GM18861 (cell line): ENCODE data around the gene C1QL2.

ENCODE experiments used
- ATAC-seq: cut with Tn5 transposase; IDR thresholded peaks from one replicate; pipeline ENCODE4 v1.9.1; 2021; ENCODE audit not compliant: unreplicated experiment

The C1QL2 gene

DNA sequence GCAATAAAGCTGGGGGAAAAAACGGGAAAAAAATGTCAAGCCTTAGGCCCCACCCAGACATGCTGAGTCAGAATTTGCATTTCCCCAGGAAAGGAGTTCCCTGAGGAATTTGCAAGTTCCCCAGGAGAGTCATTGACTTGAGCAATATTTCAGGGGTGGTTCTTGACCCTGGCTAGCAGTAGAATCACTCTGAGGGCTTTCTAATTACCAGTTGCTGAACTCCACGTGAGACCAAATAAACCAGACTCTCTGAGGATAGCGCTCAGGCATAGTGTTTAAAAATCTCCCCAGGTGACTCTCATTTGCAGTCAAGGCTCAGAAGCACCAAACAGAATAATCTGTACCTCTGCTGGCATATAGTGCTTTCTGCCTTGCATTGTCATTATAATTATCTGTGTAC, 48.7 kb downstream of the C1QL2 start:
- no peak for ATAC-seq

DNA sequence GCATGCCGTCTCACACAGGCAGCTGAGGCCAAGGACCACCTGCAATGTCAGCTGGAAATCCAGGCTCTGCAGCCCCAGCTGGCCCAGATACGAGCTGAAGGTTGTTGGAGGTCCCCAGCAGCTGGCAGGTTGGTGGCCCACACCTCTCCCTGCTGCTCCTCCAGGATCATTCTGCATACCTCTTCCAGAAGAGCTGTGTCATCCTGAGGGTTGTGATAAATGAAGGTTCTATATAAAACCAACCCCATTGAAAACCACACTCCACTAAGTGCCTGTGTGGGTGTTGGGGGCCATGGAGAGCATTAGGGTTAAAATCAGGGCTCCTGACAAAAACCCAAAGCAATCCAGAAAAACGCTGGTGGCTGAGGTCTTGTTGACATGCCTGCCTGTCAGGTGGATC, 50.4 kb downstream of the C1QL2 start:
- ATAC-seq = no peak

DNA sequence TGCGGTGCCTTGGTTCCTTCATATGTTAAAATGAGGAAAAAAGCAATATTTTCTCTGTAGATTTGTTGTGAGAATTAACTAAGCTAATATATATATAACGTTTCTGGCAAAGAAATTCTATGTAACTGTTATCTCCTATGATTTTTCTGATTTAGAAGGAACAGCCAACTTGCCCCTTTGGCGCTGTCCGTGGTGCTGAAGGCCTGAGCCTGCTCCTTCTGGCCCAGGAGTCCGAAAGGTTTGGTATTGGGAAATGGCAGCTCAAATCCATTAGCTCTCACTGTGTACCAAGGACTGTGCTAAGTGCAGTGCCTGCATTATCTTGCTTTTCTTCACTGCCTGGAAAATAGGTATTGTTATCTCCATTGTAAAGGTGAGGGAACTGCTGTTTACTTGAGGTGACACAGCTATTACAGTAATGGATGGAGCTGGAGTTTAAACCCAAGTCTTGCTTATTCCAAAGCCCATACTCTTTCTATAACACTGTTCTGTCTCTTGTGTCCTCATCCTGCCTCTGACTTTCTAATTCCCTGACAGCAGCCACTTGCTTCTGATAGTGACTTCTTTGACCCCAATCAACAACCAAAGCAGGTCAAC, 52.2 kb downstream of the C1QL2 start:
- ATAC-seq = no peak
